Stromal cell of bone marrow (primary cell): ENCODE data around the gene PSORS1C1.
"Not testable (repeated sequence)": the region's sequence is repeated elsewhere in the genome, so short reads cannot be mapped to it uniquely, and the experiment has no call there.

Source experiments
- DNase-seq: peaks from one replicate; pipeline ENCODE4 v3.0.0-alpha.2; 2012; ENCODE audit warnings: low read depth

PSORS1C1 gene

GRCh38 chr6:31114541-31114878 lies at the start of gene PSORS1C1:
TSS of gene PSORS1C1 (plus strand) at chr6:31114800. CDS start at chr6:31129633, 14,833 bp downstream.
- peak; percentile 94 for DNase-seq

GRCh38 chr6:31065556-31065955 lies 49.0 kb upstream of the PSORS1C1 start:
- no peak for DNase-seq

GRCh38 chr6:31067028-31067427 lies 47.6 kb upstream of the PSORS1C1 start:
- not testable (repeated sequence) for DNase-seq

GRCh38 chr6:31067891-31068668 lies 46.5 kb upstream of the PSORS1C1 start:
- not testable (repeated sequence) for DNase-seq

- peak; percentile 75 for DNase-seq
These were observed 45.8 kb upstream of the PSORS1C1 start for GRCh38 chr6:31068669-31069340.

GRCh38 chr6:31070711-31071197 lies 43.8 kb upstream of the PSORS1C1 start:
- DNase-seq = peak; percentile 76

GRCh38 chr6:31074401-31074800 lies 40.2 kb upstream of the PSORS1C1 start:
- DNase-seq = no peak

- DNase-seq = peak; percentile 78
These were observed 39.1 kb upstream of the PSORS1C1 start for GRCh38 chr6:31075528-31075927.

GRCh38 chr6:31076611-31077010 lies 38.0 kb upstream of the PSORS1C1 start:
- DNase-seq = no peak

- DNase-seq = peak; percentile 38
These were observed 34.8 kb upstream of the PSORS1C1 start for GRCh38 chr6:31079656-31080261.

- no peak for DNase-seq
These were observed 32.7 kb upstream of the PSORS1C1 start for GRCh38 chr6:31081872-31082271.

GRCh38 chr6:31083742-31084354 lies 30.8 kb upstream of the PSORS1C1 start:
- DNase-seq = peak; percentile 75

- no peak for DNase-seq
These were observed 27.7 kb upstream of the PSORS1C1 start for GRCh38 chr6:31086788-31087440.

- peak; percentile 82 for DNase-seq
These were observed 27.0 kb upstream of the PSORS1C1 start for GRCh38 chr6:31087494-31088089.

- no peak for DNase-seq
These were observed 24.2 kb upstream of the PSORS1C1 start for GRCh38 chr6:31090275-31090972.

GRCh38 chr6:31090973-31091364 lies 23.6 kb upstream of the PSORS1C1 start:
- no peak for DNase-seq

- DNase-seq = no peak
These were observed 22.9 kb upstream of the PSORS1C1 start for GRCh38 chr6:31091680-31092079.

- no peak for DNase-seq
These were observed 22.4 kb upstream of the PSORS1C1 start for GRCh38 chr6:31092238-31092637.

- no peak for DNase-seq
These were observed 21.7 kb upstream of the PSORS1C1 start for GRCh38 chr6:31092769-31093505.

GRCh38 chr6:31094389-31094881 lies 20.2 kb upstream of the PSORS1C1 start:
- no peak for DNase-seq
